ENCODE measurements around the gene PLXNA2. TPM values are rescaled to one million over a fixed set of nuclear protein-coding genes. Genes with fewer than 3 reads are reported as not detected.

PLXNA2 gene
- total and polyA plus RNA-seq, 2 of the 4 experiments (the other 2 are of a cell fraction) = 0.72 to 1.1 TPM

GRCh38 chr1:208222376-208223126, 21.6 kb downstream of the PLXNA2 start:
- Histone ChIP-seq H2BK20ac (ENCODE audit: low read depth, low read length) (peak overlapping the region; percentile 78; the same call in 1 of the 2 replicates), H4K20me1 (ENCODE audit: insufficient read depth, low read length) (no peaks in the 10 kb centered on the region), H4K91ac (ENCODE audit: insufficient read depth, low read depth, low read length) (no peak overlapping the region), H3K18ac (ENCODE audit: low read depth, low read length) (0 out of 2 replicates have a peak overlapping the region, but pooled peaks have one; percentile 1), H2BK15ac (ENCODE audit: low read depth, low read length) (no peak overlapping the region), H3K36me3 (ENCODE audit: control insufficient read depth, insufficient read depth, low read length) (no peaks in the 10 kb centered on the region), H3K9me3 (ENCODE audit: control insufficient read depth, insufficient read depth, low read length) (no peaks in the 10 kb centered on the region), H4K8ac (ENCODE audit: low read depth in 2 of 2, low read length in 2 of 2) (peak overlapping the region in 1 of 2 experiments; percentile 80; a peak in 2 of 4 replicates), H2AFZ (replicated peaks; ENCODE audit: low read length, poor library complexity) (peak overlapping the region; percentile 27), H4K5ac (ENCODE audit: low read depth, low read length) (no peak overlapping the region), H3K23ac (ENCODE audit: low read depth, low read length) (0 out of 2 replicates have a peak overlapping the region, but pooled peaks have one; percentile 63), H3K56ac (ENCODE audit: extremely low read depth, insufficient read depth, low read length) (no peak overlapping the region), H3K27me3 (ENCODE audit: control insufficient read depth, insufficient read depth, low read length) (no peaks in the 10 kb centered on the region), H3K4me3 (ENCODE audit: insufficient read depth, low read depth, low read length) (no peak overlapping the region), H3K4ac (ENCODE audit: low read depth, low read length) (peak overlapping the region; percentile 72), H3K27ac (ENCODE audit: insufficient read depth, low read length) (no peak overlapping the region), H3K14ac (replicated peaks; ENCODE audit: low read depth, low read length) (peak overlapping the region; percentile 41; the same call in 1 of the 2 replicates), H2AK9ac (replicated peaks; ENCODE audit: low read depth, low read length, poor library complexity) (no peak overlapping the region), H3K9ac (ENCODE audit: low read depth, low read length) (no peak overlapping the region), H2BK120ac (ENCODE audit: low read depth, low read length) (peak overlapping the region; percentile 66), H3K79me1 (ENCODE audit: low read depth in 1 of 2, low read length in 2 of 2) (peaks cover 0 to 47% of the 10 kb centered on the region in 2 experiments; a peak in 3 of 4 replicates), H3K9me1 (ENCODE audit: insufficient read depth, low read length) (peaks cover 36% of the 10 kb centered on the region), H2BK5ac (ENCODE audit: low read depth, low read length, poor library complexity, severe bottlenecking) (no peak overlapping the region), H2AK5ac (ENCODE audit: low read depth, low read length) (peak overlapping the region; percentile 35; the same call in 1 of the 2 replicates), H3K4me1 (ENCODE audit: control insufficient read depth, insufficient read depth, low read length) (peaks cover 24% of the 10 kb centered on the region), H3K4me2 (ENCODE audit: low read depth, low read length) (no peak overlapping the region)
- WGBS, 2 experiments (ENCODE audit: extremely low coverage in 2 of 2, insufficient read length in 1 of 2) = no CpG with 5 or more reads among the region's 14 CpGs
- DNase-seq (no peak), ATAC-seq (ENCODE audit: low read depth) (no peak)
- intact Hi-C loops (cut with micrococcal nuclease) = no loop called here
- TF ChIP-seq MAZ (IDR thresholded peaks at IDR 0.05; ENCODE audit: borderline replicate concordance, low read depth, low read length) = no peak
- TF ChIP-seq RFX5 (IDR thresholded peaks at IDR 0.05; ENCODE audit: low read depth, low read length) = no peak
- no peak for TF ChIP-seq RCOR1 (IDR thresholded peaks at IDR 0.05; ENCODE audit: insufficient replicate concordance, low read length)
- TF ChIP-seq POLR2A (IDR thresholded peaks at IDR 0.05; ENCODE audit: low read depth, low read length) = no peak
- TF ChIP-seq ELK1 (IDR thresholded peaks at IDR 0.05; ENCODE audit: borderline replicate concordance, low read depth, low read length) = no peak
- no peak for TF ChIP-seq SMC3 (IDR thresholded peaks at IDR 0.05; ENCODE audit: low read depth, low read length)
- ChIA-PET POLR2A (ENCODE audit: unreplicated experiment) (no interaction called here), CTCF (interaction anchor here (0.6 to 1.2 kb wide), 4 partner anchors 9 to 201 kb away, joined by 3 to 6 read pairs (median 4); no protein-coding TSS in a partner anchor)
- in situ Hi-C loops (cut with MboI; ENCODE audit: low sequenced_read_pairs) = no loop called here
- BruUV-seq (replicated peaks) = no TSS peak
- dilution Hi-C loops (cut with HindIII; ENCODE audit: low sequenced_read_pairs, unreplicated experiment) = no loop called here
